ENCODE results near the gene GSTK1.

GRCh38 chr7:143233816-143234532 lies 29.3 kb upstream of the GSTK1 start:
- TF ChIP-seq CTCF (IDR thresholded peaks at IDR 0.05; ENCODE audit: low read depth, low read length, missing input control) (no peak), RXRA (IDR thresholded peaks at IDR 0.05) (no peak), ZBTB33 (IDR thresholded peaks at IDR 0.05) (no peak), REST (IDR thresholded peaks at IDR 0.05) (no peak), SP1 (IDR thresholded peaks at IDR 0.05) (no peak), EGR1 (IDR thresholded peaks at IDR 0.05; ENCODE audit: low read depth in 2 of 2) (no peak)
